Suprapubic skin (tissue), 4 donors: ENCODE data around the gene CTXN2. TPM values are rescaled to one million over a fixed set of nuclear protein-coding genes. Genes with fewer than 3 reads are reported as not detected.

Experiments used
- DNase-seq, 2 donors: peaks; one replicate each; pipeline ENCODE4 v3.0.0-alpha.2; 2019; ENCODE audit warnings: low spot score in 2 of 2
- H3K27ac ChIP-seq: fragments of 200-600 bp; sonication (generic); one replicate; pipeline ENCODE4 v1.5.1; 2019
- H3K27me3 ChIP-seq: fragments of 200-600 bp; sonication (generic); one replicate; pipeline ENCODE4 v1.5.1; 2019
- H3K36me3 ChIP-seq: fragments of 200-600 bp; sonication (generic); one replicate; pipeline ENCODE4 v1.5.1; 2019
- H3K4me1 ChIP-seq: fragments of 200-600 bp; sonication (generic); one replicate; pipeline ENCODE4 v1.5.1; 2019
- H3K4me3 ChIP-seq: fragments of 200-600 bp; sonication (generic); one replicate; pipeline ENCODE4 v1.5.1; 2019; ENCODE audit warnings: mild to moderate bottlenecking
- H3K9me3 ChIP-seq: fragments of 200-600 bp; sonication (generic); one replicate; pipeline ENCODE4 v1.5.1; 2019
- EP300 ChIP-seq: sonication (generic); formaldehyde crosslinking; IDR thresholded peaks from one replicate; pipeline ENCODE4 v1.6.1; 2017; ENCODE audit warnings: antibody characterized with exemption
- POLR2A ChIP-seq, 2 donors: fragments of 450-650 bp; IDR thresholded peaks; one replicate each; pipeline ENCODE4 v1.6.1; 2017; ENCODE audit warnings: antibody characterized with exemption in 2 of 2, mild to moderate bottlenecking in 2 of 2, moderate library complexity in 2 of 2
- POLR2AphosphoS5 ChIP-seq, 3 donors: sonication (generic); formaldehyde crosslinking; IDR thresholded peaks; one replicate each; pipeline ENCODE4 v1.6.1; 2017; ENCODE audit warnings: antibody characterized with exemption in 3 of 3
- WGBS: methylation state at CpG from one replicate; pipeline ENCODE4 v1.1.5; 2018; 5-methylcytosine and 5-hydroxymethylcytosine counted together
- total RNA-seq, 4 donors: library from RNA; depleted of rRNA; stranded (reverse); fragments of >200 nt; gene quantifications; one replicate each; pipeline ENCODE4 v1.1.0, GENCODE V29; 2016
- TF ChIP-seq, protein P1 (sequence below), 2 donors: fragments of 200-600 bp in 1 of 2; fragments of 450-650 bp in 1 of 2; sonication (generic) in 1 of 2; IDR thresholded peaks; one replicate each; pipeline ENCODE4 v1.5.1; 2016 to 2019; ENCODE audit warnings: antibody characterized with exemption in 2 of 2, mild to moderate bottlenecking in 1 of 2, moderate library complexity in 1 of 2

CTXN2 gene
- total RNA-seq, 4 donors from 2014 or later: not detected

DNA sequence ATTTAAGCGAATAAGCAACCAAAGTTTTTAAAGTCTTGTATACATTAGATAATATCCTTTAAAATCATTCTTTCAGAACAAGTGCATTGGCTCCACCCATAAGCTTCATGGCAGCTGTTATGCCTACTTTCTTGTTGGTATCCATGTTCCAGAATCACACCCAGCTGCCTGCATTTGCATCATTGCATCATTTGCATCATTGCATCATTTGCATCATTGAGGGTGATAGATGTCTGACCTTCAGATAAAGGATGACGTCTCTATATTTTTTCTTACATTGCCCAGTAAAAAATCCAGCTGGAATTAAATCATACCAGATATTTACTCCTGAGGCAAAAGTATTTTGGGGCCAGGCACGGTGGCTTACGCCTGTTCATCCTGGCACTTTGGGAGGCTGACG, 56.9 kb downstream of the CTXN2 start:
- H3K27ac ChIP-seq: no peak overlapping the region
- no peak overlapping the region for H3K4me3 ChIP-seq
- no peak for DNase-seq
- WGBS: 89% methylated on average over 5 of the region's 5 CpGs
- H3K9me3 ChIP-seq: no peaks in the 10 kb centered on the region
- no peaks in the 10 kb centered on the region for H3K27me3 ChIP-seq
- no peaks in the 10 kb centered on the region for H3K36me3 ChIP-seq
- no peaks in the 10 kb centered on the region for H3K4me1 ChIP-seq
- TF ChIP-seq, protein P1, sequence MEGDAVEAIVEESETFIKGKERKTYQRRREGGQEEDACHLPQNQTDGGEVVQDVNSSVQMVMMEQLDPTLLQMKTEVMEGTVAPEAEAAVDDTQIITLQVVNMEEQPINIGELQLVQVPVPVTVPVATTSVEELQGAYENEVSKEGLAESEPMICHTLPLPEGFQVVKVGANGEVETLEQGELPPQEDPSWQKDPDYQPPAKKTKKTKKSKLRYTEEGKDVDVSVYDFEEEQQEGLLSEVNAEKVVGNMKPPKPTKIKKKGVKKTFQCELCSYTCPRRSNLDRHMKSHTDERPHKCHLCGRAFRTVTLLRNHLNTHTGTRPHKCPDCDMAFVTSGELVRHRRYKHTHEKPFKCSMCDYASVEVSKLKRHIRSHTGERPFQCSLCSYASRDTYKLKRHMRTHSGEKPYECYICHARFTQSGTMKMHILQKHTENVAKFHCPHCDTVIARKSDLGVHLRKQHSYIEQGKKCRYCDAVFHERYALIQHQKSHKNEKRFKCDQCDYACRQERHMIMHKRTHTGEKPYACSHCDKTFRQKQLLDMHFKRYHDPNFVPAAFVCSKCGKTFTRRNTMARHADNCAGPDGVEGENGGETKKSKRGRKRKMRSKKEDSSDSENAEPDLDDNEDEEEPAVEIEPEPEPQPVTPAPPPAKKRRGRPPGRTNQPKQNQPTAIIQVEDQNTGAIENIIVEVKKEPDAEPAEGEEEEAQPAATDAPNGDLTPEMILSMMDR (IDR thresholded peaks at IDR 0.05): no peak
- TF ChIP-seq POLR2A (IDR thresholded peaks at IDR 0.05) (no peak), EP300 (no peak), POLR2AphosphoS5 (IDR thresholded peaks at IDR 0.05) (no peak)

DNA sequence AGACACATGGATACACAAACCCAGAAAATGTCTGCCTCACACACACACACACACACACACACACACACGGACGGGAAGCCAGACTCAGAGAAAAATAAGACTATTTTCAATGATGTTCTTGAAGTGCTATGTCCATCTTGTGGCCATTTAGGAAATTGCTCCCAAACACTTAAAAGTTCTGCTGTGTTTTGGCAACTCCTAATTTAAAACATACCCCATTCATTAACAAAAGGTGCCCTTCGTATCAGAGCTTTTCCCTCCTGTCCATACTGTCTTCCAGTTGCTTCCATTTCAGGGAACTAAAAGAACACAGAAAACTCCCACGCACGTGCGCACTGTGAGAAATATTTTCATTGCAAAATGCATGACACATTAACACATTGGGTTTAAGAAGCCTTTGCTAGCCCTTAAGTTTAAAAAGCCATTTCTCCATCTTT, 59.2 kb downstream of the CTXN2 start:
- no peaks in the 10 kb centered on the region for H3K4me1 ChIP-seq
- H3K4me3 ChIP-seq: no peak overlapping the region

DNA sequence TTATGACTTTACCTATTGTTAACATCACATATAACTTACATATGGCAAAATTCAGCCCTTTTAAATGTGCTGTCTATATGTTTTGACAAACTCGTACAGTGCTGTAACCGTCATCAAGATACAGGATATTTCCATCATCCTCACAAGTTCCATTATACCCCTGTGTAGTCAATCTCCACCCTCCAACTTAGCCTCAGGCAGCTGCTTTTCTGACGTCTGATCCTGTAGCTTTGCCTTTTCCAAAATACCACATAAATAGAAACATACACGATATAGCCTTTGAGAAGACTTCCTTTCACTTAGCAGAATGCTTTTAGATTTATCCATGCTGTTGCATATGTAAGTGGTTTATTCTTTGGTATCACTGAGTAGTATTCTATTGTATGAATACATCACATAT, 61.7 kb downstream of the CTXN2 start:
- no peak overlapping the region for H3K27ac ChIP-seq
- no peaks in the 10 kb centered on the region for H3K4me1 ChIP-seq
- 27% methylated on average over 4 of the region's 4 CpGs for WGBS
- DNase-seq: no peak
- H3K9me3 ChIP-seq: no peaks in the 10 kb centered on the region
- no peak overlapping the region for H3K4me3 ChIP-seq
- no peaks in the 10 kb centered on the region for H3K27me3 ChIP-seq
- H3K36me3 ChIP-seq: no peaks in the 10 kb centered on the region
- TF ChIP-seq POLR2AphosphoS5 (IDR thresholded peaks at IDR 0.05): no peak
- TF ChIP-seq POLR2A (IDR thresholded peaks at IDR 0.05): no peak
- TF ChIP-seq, protein P1 (IDR thresholded peaks at IDR 0.05): no peak
- TF ChIP-seq EP300: no peak

More for the DNA sequence above, 59.2 kb downstream of the CTXN2 start:
- no peak for TF ChIP-seq POLR2A (IDR thresholded peaks at IDR 0.05)
- TF ChIP-seq POLR2AphosphoS5 (IDR thresholded peaks at IDR 0.05): no peak
- no peak for TF ChIP-seq EP300
- TF ChIP-seq, protein P1 (IDR thresholded peaks at IDR 0.05): peak; percentile 42 to 43
- DNase-seq: no peak
- Histone ChIP-seq H3K9me3 (no peaks in the 10 kb centered on the region), H3K36me3 (no peaks in the 10 kb centered on the region), H3K27ac (no peak overlapping the region), H3K27me3 (no peaks in the 10 kb centered on the region)
- whole genome bisulfite sequencing: 33% methylated on average over 6 of the region's 6 CpGs

Other genes with a start within 250 kb of the CTXN2 start
- 10 to 100 TPM in 1 of 4 donors, 1 to 10 TPM in 3; 3.9 to 13.0 (median 6.9) TPM for gene SLC24A5, start 70.7 kb upstream of the CTXN2 start, total RNA-seq
- 10 to 100 TPM in 1 of 4 donors, 1 to 10 TPM in 3; 3.4 to 16.3 (median 5.9) TPM for gene MYEF2, start 13.4 kb upstream of the CTXN2 start, total RNA-seq
- not detected for gene SLC12A1, start 14.6 kb downstream of the CTXN2 start, total RNA-seq
- gene DUT, start 139.8 kb downstream of the CTXN2 start, total RNA-seq: 10 to 100 TPM; 49.3 to 69.4 (median 64.2) TPM